Brain microvascular endothelial cell (primary cell): ENCODE data around the gene DUOX1.

Experiments
- DNase-seq: peaks from one replicate; pipeline ENCODE4 v3.0.0-alpha.2; 2020
- H3K27ac ChIP-seq: fragments of 250-450 bp; sonication (Bioruptor Pico); 2 replicates; pipeline ENCODE4 v1.5.1; 2020; ENCODE audit warnings: mild to moderate bottlenecking, moderate library complexity
- H3K27me3 ChIP-seq: fragments of 250-450 bp; sonication (Bioruptor Pico); replicated peaks from 2 replicates; pipeline ENCODE4 v1.5.1; 2020; ENCODE audit warnings: mild to moderate bottlenecking
- H3K36me3 ChIP-seq: fragments of 250-450 bp; sonication (Bioruptor Pico); replicated peaks from 2 replicates; pipeline ENCODE4 v1.5.1; 2020; ENCODE audit warnings: mild to moderate bottlenecking
- H3K4me3 ChIP-seq: 2 replicates; pipeline ENCODE4 v1.5.1; 2011; ENCODE audit warnings: low read depth, mild to moderate bottlenecking, control low read depth, low read length, moderate library complexity
- in situ Hi-C: cut with HindIII; loops from 2 replicates; pipeline ENCODE4 v1.10.0; 2017; ENCODE audit warnings: low sequenced_read_pairs, low pct_ligation_motif_present
- TF ChIP-seq, protein P1 (sequence below): IDR thresholded peaks from 2 replicates; pipeline ENCODE4 v1.5.1; 2011; ENCODE audit warnings: low read depth, mild to moderate bottlenecking, moderate library complexity, low read length, control low read depth, inconsistent platforms; ENCODE audit errors: missing control alignments

DUOX1 gene

GRCh38 chr15:45094358-45094730 is 35.5 kb upstream of the DUOX1 start:
- no peak overlapping the region for H3K4me3 ChIP-seq

GRCh38 chr15:45095661-45096060 is 34.1 kb upstream of the DUOX1 start:
- TF ChIP-seq, protein P1, sequence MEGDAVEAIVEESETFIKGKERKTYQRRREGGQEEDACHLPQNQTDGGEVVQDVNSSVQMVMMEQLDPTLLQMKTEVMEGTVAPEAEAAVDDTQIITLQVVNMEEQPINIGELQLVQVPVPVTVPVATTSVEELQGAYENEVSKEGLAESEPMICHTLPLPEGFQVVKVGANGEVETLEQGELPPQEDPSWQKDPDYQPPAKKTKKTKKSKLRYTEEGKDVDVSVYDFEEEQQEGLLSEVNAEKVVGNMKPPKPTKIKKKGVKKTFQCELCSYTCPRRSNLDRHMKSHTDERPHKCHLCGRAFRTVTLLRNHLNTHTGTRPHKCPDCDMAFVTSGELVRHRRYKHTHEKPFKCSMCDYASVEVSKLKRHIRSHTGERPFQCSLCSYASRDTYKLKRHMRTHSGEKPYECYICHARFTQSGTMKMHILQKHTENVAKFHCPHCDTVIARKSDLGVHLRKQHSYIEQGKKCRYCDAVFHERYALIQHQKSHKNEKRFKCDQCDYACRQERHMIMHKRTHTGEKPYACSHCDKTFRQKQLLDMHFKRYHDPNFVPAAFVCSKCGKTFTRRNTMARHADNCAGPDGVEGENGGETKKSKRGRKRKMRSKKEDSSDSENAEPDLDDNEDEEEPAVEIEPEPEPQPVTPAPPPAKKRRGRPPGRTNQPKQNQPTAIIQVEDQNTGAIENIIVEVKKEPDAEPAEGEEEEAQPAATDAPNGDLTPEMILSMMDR: no peak
- peaks cover 3% of the 10 kb centered on the region for H3K27me3 ChIP-seq
- H3K27ac ChIP-seq: no peak overlapping the region
- in situ Hi-C loops: no loop called here
- H3K4me3 ChIP-seq: no peak overlapping the region
- no peaks in the 10 kb centered on the region for H3K36me3 ChIP-seq
- DNase-seq: no peak

More at GRCh38 chr15:45094358-45094730, 35.5 kb upstream of the DUOX1 start:
- no peaks in the 10 kb centered on the region for H3K36me3 ChIP-seq
- in situ Hi-C loops: no loop called here
- DNase-seq: no peak
- TF ChIP-seq, protein P1: no peak
- H3K27me3 ChIP-seq: peaks cover 3% of the 10 kb centered on the region
- H3K27ac ChIP-seq: no peak overlapping the region

- in situ Hi-C loops: no loop called here
- Histone ChIP-seq H3K36me3 (no peaks in the 10 kb centered on the region), H3K27ac (no peak overlapping the region), H3K4me3 (no peak overlapping the region), H3K27me3 (no peaks in the 10 kb centered on the region)
- DNase-seq: no peak
- TF ChIP-seq, protein P1: no peak
Measured at GRCh38 chr15:45097466-45097865, 32.3 kb upstream of the DUOX1 start.

- in situ Hi-C loops: no loop called here
- H3K27ac ChIP-seq: no peak overlapping the region
- H3K27me3 ChIP-seq: no peaks in the 10 kb centered on the region
- no peak for DNase-seq
- TF ChIP-seq, protein P1: no peak
- no peak overlapping the region for H3K4me3 ChIP-seq
- H3K36me3 ChIP-seq: no peaks in the 10 kb centered on the region
Measured at GRCh38 chr15:45099549-45100165, 30.1 kb upstream of the DUOX1 start.

GRCh38 chr15:45100884-45101625 is 28.7 kb upstream of the DUOX1 start:
- Histone ChIP-seq H3K27me3 (no peaks in the 10 kb centered on the region), H3K36me3 (no peaks in the 10 kb centered on the region), H3K4me3 (no peak overlapping the region), H3K27ac (no peak overlapping the region)
- TF ChIP-seq, protein P1: no peak
- no peak for DNase-seq
- in situ Hi-C loops: no loop called here
